GM18520 (cell line): Measurements from ENCODE around the gene EVPL.
"Not testable (repeated sequence)": the region's sequence is repeated elsewhere in the genome, so short reads cannot be mapped to it uniquely, and the experiment has no call there.

Experiments used
- ATAC-seq: cut with Tn5 transposase; IDR thresholded peaks from one replicate; pipeline ENCODE4 v1.9.1; 2021; ENCODE audit not compliant: unreplicated experiment

EVPL gene

GRCh38 chr17:76048711-76049110, 21.6 kb upstream of the EVPL start:
- ATAC-seq = no peak

- no peak for ATAC-seq
These were observed 21.0 kb upstream of the EVPL start for GRCh38 chr17:76048025-76048605.

- ATAC-seq = no peak
These were observed 19.0 kb upstream of the EVPL start for GRCh38 chr17:76046064-76046463.

GRCh38 chr17:76044475-76045007, 17.4 kb upstream of the EVPL start:
- not testable (repeated sequence) for ATAC-seq

GRCh38 chr17:76042868-76043267, 15.8 kb upstream of the EVPL start:
- not testable (repeated sequence) for ATAC-seq

GRCh38 chr17:76040376-76040775, 13.3 kb upstream of the EVPL start:
- ATAC-seq = no peak

GRCh38 chr17:76039121-76039520, 12.0 kb upstream of the EVPL start:
- ATAC-seq = no peak

- ATAC-seq = no peak
These were observed 10.9 kb upstream of the EVPL start for GRCh38 chr17:76038050-76038449.

GRCh38 chr17:76036497-76037261, 9.6 kb upstream of the EVPL start:
- ATAC-seq = no peak

- ATAC-seq = no peak
These were observed 7.6 kb upstream of the EVPL start for GRCh38 chr17:76034428-76035350.

- no peak for ATAC-seq
These were observed 6.0 kb upstream of the EVPL start for GRCh38 chr17:76033139-76033538.

- no peak for ATAC-seq
These were observed 5.6 kb upstream of the EVPL start for GRCh38 chr17:76032780-76033108.

GRCh38 chr17:76032073-76032779, 5.1 kb upstream of the EVPL start:
- no peak for ATAC-seq

- ATAC-seq = no peak
These were observed 370 bp downstream of the EVPL start for GRCh38 chr17:76026714-76027158.

GRCh38 chr17:76025294-76025693, 1.8 kb downstream of the EVPL start:
- ATAC-seq = no peak

GRCh38 chr17:76024353-76024752, 2.8 kb downstream of the EVPL start:
- no peak for ATAC-seq

- no peak for ATAC-seq
These were observed 3.2 kb downstream of the EVPL start for GRCh38 chr17:76023900-76024237.

- ATAC-seq = no peak
These were observed 3.9 kb downstream of the EVPL start for GRCh38 chr17:76022973-76023899.

GRCh38 chr17:76022285-76022684, 4.8 kb downstream of the EVPL start:
- ATAC-seq = no peak
